ENCODE measurements around the gene PCGF5. TPM values are rescaled to one million over a fixed set of nuclear protein-coding genes. Genes with fewer than 3 reads are reported as not detected.
"Not testable (repeated sequence)": the region's sequence is repeated elsewhere in the genome, so short reads cannot be mapped to it uniquely, and the experiment has no call there.

The PCGF5 gene
- total and polyA plus RNA-seq, 11 donors, result 54.2 to 90.7 (median 85.6) TPM

- Histone ChIP-seq H3K9me3 (peaks cover 0 to 22% (median 2%) of the 10 kb centered on the region in 12 donors), H3K4me1 (peaks cover 0 to 31% (median 10%) of the 10 kb centered on the region in 12 donors), H3K36me3 (no peaks in the 10 kb centered on the region), H3K4me3 (no peak overlapping the region), H3K27ac (peak overlapping the region in 3 of 12 donors; percentile 4 to 27 (median 26)), H3K27me3 (no peaks in the 10 kb centered on the region)
- TF ChIP-seq, protein P1, sequence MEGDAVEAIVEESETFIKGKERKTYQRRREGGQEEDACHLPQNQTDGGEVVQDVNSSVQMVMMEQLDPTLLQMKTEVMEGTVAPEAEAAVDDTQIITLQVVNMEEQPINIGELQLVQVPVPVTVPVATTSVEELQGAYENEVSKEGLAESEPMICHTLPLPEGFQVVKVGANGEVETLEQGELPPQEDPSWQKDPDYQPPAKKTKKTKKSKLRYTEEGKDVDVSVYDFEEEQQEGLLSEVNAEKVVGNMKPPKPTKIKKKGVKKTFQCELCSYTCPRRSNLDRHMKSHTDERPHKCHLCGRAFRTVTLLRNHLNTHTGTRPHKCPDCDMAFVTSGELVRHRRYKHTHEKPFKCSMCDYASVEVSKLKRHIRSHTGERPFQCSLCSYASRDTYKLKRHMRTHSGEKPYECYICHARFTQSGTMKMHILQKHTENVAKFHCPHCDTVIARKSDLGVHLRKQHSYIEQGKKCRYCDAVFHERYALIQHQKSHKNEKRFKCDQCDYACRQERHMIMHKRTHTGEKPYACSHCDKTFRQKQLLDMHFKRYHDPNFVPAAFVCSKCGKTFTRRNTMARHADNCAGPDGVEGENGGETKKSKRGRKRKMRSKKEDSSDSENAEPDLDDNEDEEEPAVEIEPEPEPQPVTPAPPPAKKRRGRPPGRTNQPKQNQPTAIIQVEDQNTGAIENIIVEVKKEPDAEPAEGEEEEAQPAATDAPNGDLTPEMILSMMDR (IDR thresholded peaks at IDR 0.05), result no peak
- no peak for TF ChIP-seq POLR2A (IDR thresholded peaks at IDR 0.05)
- WGBS, 4 donors, result 74 to 81% (median 79%) methylated on average over 7 to 8 of the region's 8 CpGs
- DNase-seq, result peak in 2 of 5 donors; percentile 49 to 60
- ATAC-seq, result peak; percentile 70 to 74 (median 72)
- intact Hi-C loops (cut with DNase I), result no loop called here
Observed at GRCh38 chr10:91185239-91185875, 35.1 kb upstream of the PCGF5 start.

- Histone ChIP-seq H3K27ac (no peak overlapping the region), H3K4me3 (no peak overlapping the region), H3K36me3 (no peaks in the 10 kb centered on the region), H3K9me3 (peaks cover 0 to 18% (median 0%) of the 10 kb centered on the region in 12 donors), H3K27me3 (no peaks in the 10 kb centered on the region), H3K4me1 (peaks cover 0 to 47% (median 23%) of the 10 kb centered on the region in 12 donors)
- 85 to 95% (median 90%) methylated on average over 4 of the region's 4 CpGs for WGBS, 4 donors
- intact Hi-C loops (cut with DNase I), result no loop called here
- TF ChIP-seq POLR2A (IDR thresholded peaks at IDR 0.05), result no peak
- TF ChIP-seq, protein P1 (IDR thresholded peaks at IDR 0.05), result no peak
- ATAC-seq (no peak), DNase-seq (no peak)
Observed at GRCh38 chr10:91187156-91187555, 33.3 kb upstream of the PCGF5 start.

DNA sequence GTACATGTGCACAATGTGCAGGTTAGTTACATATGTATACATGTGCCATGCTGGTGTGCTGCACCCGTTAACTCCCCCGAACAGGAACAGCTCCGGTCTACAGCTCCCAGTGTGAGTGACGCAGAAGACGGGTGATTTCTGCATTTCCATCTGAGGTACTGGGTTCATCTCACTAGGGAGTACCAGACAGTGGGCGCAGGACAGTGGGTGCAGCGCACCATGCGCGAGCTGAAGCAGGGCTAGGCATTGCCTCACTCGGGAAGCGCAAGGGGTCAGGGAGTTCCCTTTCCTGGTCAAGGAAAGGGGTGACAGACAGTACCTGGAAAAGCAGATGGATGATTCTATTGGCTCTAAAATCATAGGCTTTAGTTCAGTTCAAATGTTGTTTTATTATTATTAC lies 32.5 kb upstream of the PCGF5 start:
- DNase-seq; intact Hi-C loops (cut with DNase I); ATAC-seq; H3K4me3 ChIP-seq; H3K9me3 ChIP-seq; H3K36me3 ChIP-seq; H3K27ac ChIP-seq; H3K27me3 ChIP-seq: not testable (repeated sequence)
- peaks cover 0 to 53% (median 25%) of the 10 kb centered on the region in 12 donors for H3K4me1 ChIP-seq
- WGBS, 4 donors, result 87 to 92% (median 88%) methylated on average over 11 of the region's 11 CpGs

GRCh38 chr10:91188889-91189288 lies 31.6 kb upstream of the PCGF5 start:
- DNase-seq (no peak), ATAC-seq (no peak)
- Histone ChIP-seq H3K4me1 (peaks cover 0 to 59% (median 25%) of the 10 kb centered on the region in 12 donors), H3K4me3 (no peak overlapping the region), H3K27ac (no peak overlapping the region), H3K36me3 (no peaks in the 10 kb centered on the region), H3K27me3 (no peaks in the 10 kb centered on the region), H3K9me3 (peaks cover 0 to 2% (median 0%) of the 10 kb centered on the region in 12 donors)
- intact Hi-C loops (cut with DNase I), result no loop called here
- no peak for TF ChIP-seq POLR2A (IDR thresholded peaks at IDR 0.05)
- TF ChIP-seq, protein P1 (IDR thresholded peaks at IDR 0.05), result no peak

All from heart left ventricle (tissue), 16 donors.